Panc1 (cell line): Measurements from ENCODE around the gene KRTAP2-1.

Experiments used
- TF ChIP-seq, protein P1 (sequence below), 2 experiments: IDR thresholded peaks; 2 replicates each; pipeline ENCODE4 v1.6.1; 2011 to 2012; ENCODE audit warnings: low read depth in 2 of 2, control low read depth in 1 of 2, low read length in 1 of 2, mild to moderate bottlenecking in 1 of 2, moderate library complexity in 1 of 2; ENCODE audit not compliant: insufficient read depth in 1 of 2
- TF ChIP-seq, protein P2 (sequence below): fragments of 450-650 bp; IDR thresholded peaks from 2 replicates; pipeline ENCODE4 v1.5.1; 2017; ENCODE audit warnings: mild to moderate bottlenecking

DNA sequence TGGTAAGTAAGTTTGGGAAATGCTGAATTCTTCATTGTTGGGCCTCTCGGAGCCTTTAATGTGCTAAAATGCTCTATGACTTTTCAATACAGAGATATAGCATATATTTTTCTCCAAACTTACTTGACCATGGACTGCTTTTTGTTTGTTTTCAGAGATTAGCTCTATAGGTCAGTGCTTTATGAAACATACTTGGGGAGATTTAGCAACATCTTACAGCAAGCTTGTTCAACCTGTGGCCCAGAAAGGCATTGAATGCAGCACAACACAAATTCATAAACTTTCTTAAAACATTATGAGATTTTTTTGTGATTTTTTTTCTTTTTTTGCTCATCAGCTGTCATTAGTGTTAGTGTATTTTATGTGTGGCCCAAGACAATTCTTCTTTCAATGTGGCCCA, 37.2 kb downstream of the KRTAP2-1 start:
- TF ChIP-seq, protein P1, sequence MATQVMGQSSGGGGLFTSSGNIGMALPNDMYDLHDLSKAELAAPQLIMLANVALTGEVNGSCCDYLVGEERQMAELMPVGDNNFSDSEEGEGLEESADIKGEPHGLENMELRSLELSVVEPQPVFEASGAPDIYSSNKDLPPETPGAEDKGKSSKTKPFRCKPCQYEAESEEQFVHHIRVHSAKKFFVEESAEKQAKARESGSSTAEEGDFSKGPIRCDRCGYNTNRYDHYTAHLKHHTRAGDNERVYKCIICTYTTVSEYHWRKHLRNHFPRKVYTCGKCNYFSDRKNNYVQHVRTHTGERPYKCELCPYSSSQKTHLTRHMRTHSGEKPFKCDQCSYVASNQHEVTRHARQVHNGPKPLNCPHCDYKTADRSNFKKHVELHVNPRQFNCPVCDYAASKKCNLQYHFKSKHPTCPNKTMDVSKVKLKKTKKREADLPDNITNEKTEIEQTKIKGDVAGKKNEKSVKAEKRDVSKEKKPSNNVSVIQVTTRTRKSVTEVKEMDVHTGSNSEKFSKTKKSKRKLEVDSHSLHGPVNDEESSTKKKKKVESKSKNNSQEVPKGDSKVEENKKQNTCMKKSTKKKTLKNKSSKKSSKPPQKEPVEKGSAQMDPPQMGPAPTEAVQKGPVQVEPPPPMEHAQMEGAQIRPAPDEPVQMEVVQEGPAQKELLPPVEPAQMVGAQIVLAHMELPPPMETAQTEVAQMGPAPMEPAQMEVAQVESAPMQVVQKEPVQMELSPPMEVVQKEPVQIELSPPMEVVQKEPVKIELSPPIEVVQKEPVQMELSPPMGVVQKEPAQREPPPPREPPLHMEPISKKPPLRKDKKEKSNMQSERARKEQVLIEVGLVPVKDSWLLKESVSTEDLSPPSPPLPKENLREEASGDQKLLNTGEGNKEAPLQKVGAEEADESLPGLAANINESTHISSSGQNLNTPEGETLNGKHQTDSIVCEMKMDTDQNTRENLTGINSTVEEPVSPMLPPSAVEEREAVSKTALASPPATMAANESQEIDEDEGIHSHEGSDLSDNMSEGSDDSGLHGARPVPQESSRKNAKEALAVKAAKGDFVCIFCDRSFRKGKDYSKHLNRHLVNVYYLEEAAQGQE (IDR thresholded peaks at IDR 0.05; ENCODE audit: insufficient read depth in 1 of 2, low read depth in 2 of 2, low read length in 1 of 2) = no peak
- TF ChIP-seq, protein P2, sequence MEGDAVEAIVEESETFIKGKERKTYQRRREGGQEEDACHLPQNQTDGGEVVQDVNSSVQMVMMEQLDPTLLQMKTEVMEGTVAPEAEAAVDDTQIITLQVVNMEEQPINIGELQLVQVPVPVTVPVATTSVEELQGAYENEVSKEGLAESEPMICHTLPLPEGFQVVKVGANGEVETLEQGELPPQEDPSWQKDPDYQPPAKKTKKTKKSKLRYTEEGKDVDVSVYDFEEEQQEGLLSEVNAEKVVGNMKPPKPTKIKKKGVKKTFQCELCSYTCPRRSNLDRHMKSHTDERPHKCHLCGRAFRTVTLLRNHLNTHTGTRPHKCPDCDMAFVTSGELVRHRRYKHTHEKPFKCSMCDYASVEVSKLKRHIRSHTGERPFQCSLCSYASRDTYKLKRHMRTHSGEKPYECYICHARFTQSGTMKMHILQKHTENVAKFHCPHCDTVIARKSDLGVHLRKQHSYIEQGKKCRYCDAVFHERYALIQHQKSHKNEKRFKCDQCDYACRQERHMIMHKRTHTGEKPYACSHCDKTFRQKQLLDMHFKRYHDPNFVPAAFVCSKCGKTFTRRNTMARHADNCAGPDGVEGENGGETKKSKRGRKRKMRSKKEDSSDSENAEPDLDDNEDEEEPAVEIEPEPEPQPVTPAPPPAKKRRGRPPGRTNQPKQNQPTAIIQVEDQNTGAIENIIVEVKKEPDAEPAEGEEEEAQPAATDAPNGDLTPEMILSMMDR = no peak
